DOHH2 (cell line): ENCODE data around the gene CASP2.

Source experiments
- H3F3A ChIP-seq: fragments of 200-600 bp; sonication (generic), shearing (Covaris generic); 2 replicates; pipeline ENCODE4 v1.6.0; 2016; ENCODE audit warnings: antibody characterized with exemption, mild to moderate bottlenecking; ENCODE audit not compliant: control insufficient read depth, insufficient read depth
- H3K27ac ChIP-seq: fragments of 200-600 bp; sonication (generic); 2 replicates; pipeline ENCODE4 v1.5.1; 2014; ENCODE audit warnings: low read depth, mild to moderate bottlenecking, low read length, moderate library complexity
- H3K27me3 ChIP-seq: fragments of 200-600 bp; sonication (generic); 2 replicates; pipeline ENCODE4 v1.6.1; 2014; ENCODE audit warnings: mild to moderate bottlenecking, low read length, mixed read lengths; ENCODE audit not compliant: control insufficient read depth
- H3K36me3 ChIP-seq: fragments of 200-600 bp; sonication (generic); 2 replicates; pipeline ENCODE4 v1.6.1; 2014; ENCODE audit warnings: mild to moderate bottlenecking, low read length, moderate library complexity, mixed read lengths; ENCODE audit not compliant: control insufficient read depth
- H3K4me1 ChIP-seq: fragments of 200-600 bp; sonication (generic); 2 replicates; pipeline ENCODE4 v1.6.1; 2014; ENCODE audit warnings: mild to moderate bottlenecking, low read length, mixed read lengths; ENCODE audit not compliant: control insufficient read depth
- H3K4me2 ChIP-seq: fragments of 200-600 bp; sonication (generic); 2 replicates; pipeline ENCODE4 v1.6.0; 2014; ENCODE audit warnings: mild to moderate bottlenecking, low read length, moderate library complexity
- H3K4me3 ChIP-seq: fragments of 200-600 bp; sonication (generic); 2 replicates; pipeline ENCODE4 v1.5.1; 2014; ENCODE audit warnings: mild to moderate bottlenecking, low read length, mixed read lengths
- H3K79me2 ChIP-seq: fragments of 200-600 bp; sonication (generic); 2 replicates; pipeline ENCODE4 v1.6.1; 2014; ENCODE audit warnings: mild to moderate bottlenecking, low read length, mixed read lengths; ENCODE audit not compliant: control insufficient read depth
- H3K9me2 ChIP-seq: fragments of 200-600 bp; sonication (generic); replicated peaks from 2 replicates; pipeline ENCODE4 v1.6.1; 2014; ENCODE audit warnings: mild to moderate bottlenecking, low read length, mixed read lengths; ENCODE audit not compliant: control insufficient read depth
- H3K9me3 ChIP-seq: fragments of 200-600 bp; sonication (generic); 2 replicates; pipeline ENCODE4 v1.6.1; 2014; ENCODE audit warnings: antibody characterized with exemption, low read length, mixed read lengths; ENCODE audit not compliant: control insufficient read depth, insufficient read depth
- H4K20me1 ChIP-seq: fragments of 200-600 bp; sonication (generic); 2 replicates; pipeline ENCODE4 v1.6.0; 2014; ENCODE audit warnings: low read depth, mild to moderate bottlenecking, antibody characterized with exemption, low read length, moderate library complexity; ENCODE audit not compliant: control insufficient read depth, insufficient read depth
- CTCF ChIP-seq: fragments of 200-600 bp; sonication (generic); IDR thresholded peaks from one replicate; pipeline ENCODE4 v1.5.1; 2014; ENCODE audit warnings: antibody characterized with exemption, mild to moderate bottlenecking, low read depth, low read length; ENCODE audit not compliant: poor library complexity, severe bottlenecking
- EZH2phosphoT487 ChIP-seq: fragments of 200-600 bp; sonication (generic); IDR thresholded peaks from 2 replicates; pipeline ENCODE4 v1.6.1; 2017; ENCODE audit warnings: borderline replicate concordance, mild to moderate bottlenecking, antibody characterized with exemption, low read length, moderate library complexity, mixed read lengths

The CASP2 gene

GRCh38 chr7:143322760-143323633 is 34.8 kb downstream of the CASP2 start:
- Histone ChIP-seq H3K4me2 (no peak overlapping the region), H3K9me2 (no peaks in the 10 kb centered on the region), H3K27me3 (no peaks in the 10 kb centered on the region), H3K9me3 (no peaks in the 10 kb centered on the region), H3K4me1 (peaks cover 42% of the 10 kb centered on the region), H3K79me2 (no peaks in the 10 kb centered on the region), H3K4me3 (no peak overlapping the region), H3F3A (no peaks in the 10 kb centered on the region), H3K27ac (no peak overlapping the region), H4K20me1 (no peaks in the 10 kb centered on the region), H3K36me3 (no peaks in the 10 kb centered on the region)
- TF ChIP-seq CTCF (no peak), EZH2phosphoT487 (no peak)

- Histone ChIP-seq H3K4me3 (no peak overlapping the region), H3K27ac (no peak overlapping the region), H3K9me2 (no peaks in the 10 kb centered on the region), H3K4me1 (peaks cover 49% of the 10 kb centered on the region), H3K4me2 (no peak overlapping the region), H3K36me3 (no peaks in the 10 kb centered on the region), H3K9me3 (no peaks in the 10 kb centered on the region), H3K27me3 (no peaks in the 10 kb centered on the region), H4K20me1 (no peaks in the 10 kb centered on the region), H3K79me2 (no peaks in the 10 kb centered on the region), H3F3A (no peaks in the 10 kb centered on the region)
- TF ChIP-seq CTCF: no peak
- no peak for TF ChIP-seq EZH2phosphoT487
Observed at GRCh38 chr7:143323653-143324052, 35.5 kb downstream of the CASP2 start.

GRCh38 chr7:143325240-143325639 is 37.1 kb downstream of the CASP2 start:
- Histone ChIP-seq H3K27me3 (no peaks in the 10 kb centered on the region), H3K79me2 (no peaks in the 10 kb centered on the region), H3K36me3 (no peaks in the 10 kb centered on the region), H3K4me2 (peak overlapping the region; percentile 64), H3K9me2 (no peaks in the 10 kb centered on the region), H3K27ac (peak overlapping the region; percentile 65), H3K9me3 (no peaks in the 10 kb centered on the region), H3K4me1 (peaks cover 54% of the 10 kb centered on the region), H3F3A (no peaks in the 10 kb centered on the region), H4K20me1 (no peaks in the 10 kb centered on the region), H3K4me3 (peak overlapping the region; percentile 53)
- TF ChIP-seq CTCF: no peak
- TF ChIP-seq EZH2phosphoT487: no peak
